ENCODE data around the gene AFF1. TPM values are rescaled to one million over a fixed set of nuclear protein-coding genes. Genes with fewer than 3 reads are reported as not detected.

AFF1 gene
- total RNA-seq, 2 donors from 2014 or later: 43.2 to 56.2 TPM

DNA sequence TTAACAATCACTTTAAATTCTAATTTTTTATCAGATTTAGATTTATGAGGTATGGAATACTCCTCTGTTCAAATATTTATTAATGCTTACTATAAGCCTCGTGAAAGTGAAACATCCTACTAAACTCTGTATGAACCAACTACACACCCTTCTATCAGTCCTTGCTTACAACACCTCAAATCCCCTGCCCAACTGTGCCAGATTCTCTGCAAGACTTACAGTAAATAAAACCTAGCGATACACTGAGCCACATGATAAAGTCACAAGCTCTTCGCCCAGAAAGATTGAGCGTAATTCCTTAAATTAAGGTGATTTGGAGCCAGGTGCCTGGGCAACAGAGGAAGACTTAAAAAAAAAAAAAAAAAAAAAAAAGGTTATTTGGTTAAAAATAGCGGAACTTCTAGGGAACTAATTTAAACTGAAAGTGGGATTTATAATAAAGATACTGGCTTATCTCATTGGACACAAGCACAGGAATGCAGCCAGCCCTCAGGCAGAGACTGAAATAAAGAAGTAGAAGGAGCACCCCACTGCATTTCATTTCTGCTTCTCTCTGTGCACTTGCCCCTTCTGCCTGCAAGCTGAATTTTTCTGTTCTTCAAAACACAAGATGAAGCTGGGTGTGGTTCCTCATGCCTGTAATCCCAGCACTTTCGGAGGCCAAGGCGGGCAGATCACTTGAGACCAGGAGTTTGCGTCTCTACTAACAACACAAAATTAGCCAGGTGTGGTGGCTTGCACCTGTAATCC, 25.1 kb upstream of the AFF1 start:
- H3K27ac Mint-ChIP-seq: no peak overlapping the region
- H3K9me3 Mint-ChIP-seq: no peaks in the 10 kb centered on the region
- H3K4me3 Mint-ChIP-seq: no peak overlapping the region
- DNase-seq (ENCODE audit: low spot score): no peak
- no peaks in the 10 kb centered on the region for H3K27me3 Mint-ChIP-seq
- peaks cover 7 to 8% of the 10 kb centered on the region in 2 donors for H3K4me1 Mint-ChIP-seq (ENCODE audit: low read depth in 2 of 2)
- no peak for ATAC-seq
- H3K36me3 Mint-ChIP-seq: no peaks in the 10 kb centered on the region

- no peak for DNase-seq (ENCODE audit: low spot score)
- no peaks in the 10 kb centered on the region for H3K36me3 Mint-ChIP-seq
- peaks cover 7 to 8% of the 10 kb centered on the region in 2 donors for H3K4me1 Mint-ChIP-seq (ENCODE audit: low read depth in 2 of 2)
- ATAC-seq: no peak
- no peaks in the 10 kb centered on the region for H3K9me3 Mint-ChIP-seq
- H3K4me3 Mint-ChIP-seq: no peak overlapping the region
- H3K27ac Mint-ChIP-seq: no peak overlapping the region
- no peaks in the 10 kb centered on the region for H3K27me3 Mint-ChIP-seq
Measured at GRCh38 chr4:86910369-86910768, 24.4 kb upstream of the AFF1 start.

GRCh38 chr4:86910820-86911684, 23.8 kb upstream of the AFF1 start:
- H3K27me3 Mint-ChIP-seq: no peaks in the 10 kb centered on the region
- peaks cover 7 to 8% of the 10 kb centered on the region in 2 donors for H3K4me1 Mint-ChIP-seq (ENCODE audit: low read depth in 2 of 2)
- ATAC-seq (no peak), DNase-seq (ENCODE audit: low spot score) (no peak)
- H3K27ac Mint-ChIP-seq: no peak overlapping the region
- H3K4me3 Mint-ChIP-seq: no peak overlapping the region
- no peaks in the 10 kb centered on the region for H3K9me3 Mint-ChIP-seq
- H3K36me3 Mint-ChIP-seq: no peaks in the 10 kb centered on the region

- Mint-ChIP-seq H3K27ac (no peak overlapping the region), H3K4me1 (ENCODE audit: low read depth in 2 of 2) (no peaks in the 10 kb centered on the region), H3K4me3 (no peak overlapping the region), H3K27me3 (no peaks in the 10 kb centered on the region), H3K36me3 (no peaks in the 10 kb centered on the region), H3K9me3 (no peaks in the 10 kb centered on the region)
- DNase-seq (ENCODE audit: low spot score): no peak
- no peak for ATAC-seq
Measured at GRCh38 chr4:86916392-86916791, 18.4 kb upstream of the AFF1 start.

DNA sequence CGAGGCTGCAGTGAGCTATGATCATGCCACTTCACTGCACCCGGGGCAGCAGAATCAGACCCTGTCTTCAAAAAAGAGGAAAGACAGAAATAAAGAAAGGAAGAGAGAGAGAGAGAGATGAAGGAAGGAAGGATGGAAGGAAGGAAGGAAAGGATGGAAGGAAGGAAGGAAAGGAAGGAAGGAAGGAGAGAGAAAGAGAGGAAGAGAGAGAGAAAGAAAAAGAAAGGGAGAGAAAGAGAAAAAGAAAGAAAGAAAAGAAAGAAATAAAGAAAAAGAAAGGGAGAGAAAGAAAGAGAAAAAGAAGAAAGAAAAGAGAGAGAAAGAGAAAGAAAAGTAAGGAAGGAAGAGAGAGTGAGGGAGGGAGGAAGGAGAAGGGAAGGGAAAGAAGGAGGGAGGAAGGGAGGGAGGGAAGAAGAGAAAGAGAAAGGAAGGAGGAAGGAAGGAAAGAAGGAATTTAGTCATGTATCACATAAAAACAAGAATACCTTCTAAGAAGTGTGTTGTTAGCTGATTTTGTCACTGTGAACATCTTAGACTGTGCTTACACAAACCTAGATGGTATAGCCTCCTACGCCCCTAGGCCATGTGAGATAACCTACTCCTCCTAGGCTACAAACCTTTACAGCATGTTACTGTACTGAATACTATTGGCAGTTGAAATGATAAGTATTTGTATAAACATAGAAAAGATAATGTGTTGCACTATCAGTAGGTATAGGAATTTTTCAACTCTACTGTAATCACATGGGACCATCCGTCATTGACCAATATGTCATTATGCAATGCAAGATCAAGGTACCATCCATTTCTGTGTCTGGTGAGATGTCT, 17.4 kb upstream of the AFF1 start:
- H3K27me3 Mint-ChIP-seq: no peaks in the 10 kb centered on the region
- no peak overlapping the region for H3K27ac Mint-ChIP-seq
- no peak overlapping the region for H3K4me3 Mint-ChIP-seq
- no peaks in the 10 kb centered on the region for H3K9me3 Mint-ChIP-seq
- no peaks in the 10 kb centered on the region for H3K36me3 Mint-ChIP-seq
- no peaks in the 10 kb centered on the region for H3K4me1 Mint-ChIP-seq (ENCODE audit: low read depth in 2 of 2)
- ATAC-seq (no peak), DNase-seq (ENCODE audit: low spot score) (no peak)

- DNase-seq (ENCODE audit: low spot score): no peak
- no peak for ATAC-seq
- no peak overlapping the region for H3K4me3 Mint-ChIP-seq
- no peaks in the 10 kb centered on the region for H3K9me3 Mint-ChIP-seq
- H3K27ac Mint-ChIP-seq: no peak overlapping the region
- H3K36me3 Mint-ChIP-seq: no peaks in the 10 kb centered on the region
- H3K4me1 Mint-ChIP-seq (ENCODE audit: low read depth in 2 of 2): no peaks in the 10 kb centered on the region
- H3K27me3 Mint-ChIP-seq: no peaks in the 10 kb centered on the region
Measured at GRCh38 chr4:86918539-86919072, 16.2 kb upstream of the AFF1 start.

DNA sequence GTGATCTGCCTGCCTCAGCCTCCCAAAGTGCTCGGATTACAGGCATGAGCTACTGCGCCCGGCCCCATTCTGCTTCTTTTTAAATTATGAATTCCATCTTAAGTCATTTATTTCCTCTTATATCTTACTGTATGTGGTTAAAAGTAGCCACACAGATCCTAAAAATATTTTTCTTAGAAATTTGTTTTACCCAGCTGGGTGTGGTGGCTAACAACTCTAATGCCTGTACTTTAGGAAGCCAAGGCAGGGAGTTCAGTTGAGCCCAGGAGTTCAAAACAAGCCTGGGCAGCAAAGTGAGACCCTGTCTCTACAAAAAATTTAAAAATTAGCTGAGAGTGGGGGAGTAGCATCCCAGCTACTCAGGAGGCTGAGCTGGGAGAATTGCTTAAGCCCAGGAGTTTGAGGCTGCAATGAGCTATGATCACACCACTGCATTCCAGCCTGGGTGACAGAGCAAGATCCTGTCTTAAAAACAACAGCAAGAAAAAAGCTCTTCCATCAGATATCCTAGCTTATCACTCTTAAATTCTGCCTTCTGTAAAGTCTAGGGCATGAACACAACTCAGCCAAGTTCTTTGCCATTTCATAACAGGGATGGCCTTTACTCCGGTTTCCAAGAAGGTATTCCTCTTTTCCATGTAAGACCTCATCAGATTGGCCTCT, 15.1 kb upstream of the AFF1 start:
- ATAC-seq (no peak), DNase-seq (ENCODE audit: low spot score) (no peak)
- Mint-ChIP-seq H3K9me3 (no peaks in the 10 kb centered on the region), H3K4me3 (no peak overlapping the region), H3K27ac (no peak overlapping the region), H3K4me1 (ENCODE audit: low read depth in 2 of 2) (no peaks in the 10 kb centered on the region), H3K27me3 (no peaks in the 10 kb centered on the region), H3K36me3 (no peaks in the 10 kb centered on the region)

- DNase-seq (ENCODE audit: low spot score): no peak
- H3K36me3 Mint-ChIP-seq: no peaks in the 10 kb centered on the region
- no peak overlapping the region for H3K27ac Mint-ChIP-seq
- ATAC-seq: no peak
- no peaks in the 10 kb centered on the region for H3K9me3 Mint-ChIP-seq
- H3K4me1 Mint-ChIP-seq (ENCODE audit: low read depth in 2 of 2): no peaks in the 10 kb centered on the region
- H3K4me3 Mint-ChIP-seq: no peak overlapping the region
- no peaks in the 10 kb centered on the region for H3K27me3 Mint-ChIP-seq
Measured at GRCh38 chr4:86921608-86922252, 13.1 kb upstream of the AFF1 start.

DNA sequence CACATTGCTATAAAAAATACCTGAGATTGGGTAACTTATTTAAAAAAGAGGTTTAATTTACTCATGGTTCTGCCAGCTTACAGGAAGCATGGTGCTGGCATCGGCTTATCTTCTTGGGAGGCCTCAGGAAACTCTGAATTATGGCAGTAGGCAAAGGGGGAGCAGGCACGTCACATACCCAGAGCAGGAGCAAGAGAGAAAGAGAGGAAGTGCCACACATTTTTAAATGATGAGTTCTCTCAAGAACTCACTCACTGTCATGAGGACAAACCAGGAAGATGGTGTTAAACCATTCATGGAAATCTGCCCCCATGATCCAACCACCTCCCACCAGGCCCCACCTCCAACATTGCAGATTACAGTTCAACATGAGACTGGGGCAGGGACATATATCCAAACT, 10.0 kb upstream of the AFF1 start:
- no peak for DNase-seq (ENCODE audit: low spot score)
- no peaks in the 10 kb centered on the region for H3K9me3 Mint-ChIP-seq
- H3K27ac Mint-ChIP-seq: no peak overlapping the region
- no peaks in the 10 kb centered on the region for H3K27me3 Mint-ChIP-seq
- H3K36me3 Mint-ChIP-seq: no peaks in the 10 kb centered on the region
- peaks cover 8 to 11% of the 10 kb centered on the region in 2 donors for H3K4me1 Mint-ChIP-seq (ENCODE audit: low read depth in 2 of 2)
- no peak for ATAC-seq
- no peak overlapping the region for H3K4me3 Mint-ChIP-seq

GRCh38 chr4:86926435-86927086, 8.2 kb upstream of the AFF1 start:
- Mint-ChIP-seq H3K9me3 (no peaks in the 10 kb centered on the region), H3K4me3 (no peak overlapping the region)
- ATAC-seq: no peak

DNA sequence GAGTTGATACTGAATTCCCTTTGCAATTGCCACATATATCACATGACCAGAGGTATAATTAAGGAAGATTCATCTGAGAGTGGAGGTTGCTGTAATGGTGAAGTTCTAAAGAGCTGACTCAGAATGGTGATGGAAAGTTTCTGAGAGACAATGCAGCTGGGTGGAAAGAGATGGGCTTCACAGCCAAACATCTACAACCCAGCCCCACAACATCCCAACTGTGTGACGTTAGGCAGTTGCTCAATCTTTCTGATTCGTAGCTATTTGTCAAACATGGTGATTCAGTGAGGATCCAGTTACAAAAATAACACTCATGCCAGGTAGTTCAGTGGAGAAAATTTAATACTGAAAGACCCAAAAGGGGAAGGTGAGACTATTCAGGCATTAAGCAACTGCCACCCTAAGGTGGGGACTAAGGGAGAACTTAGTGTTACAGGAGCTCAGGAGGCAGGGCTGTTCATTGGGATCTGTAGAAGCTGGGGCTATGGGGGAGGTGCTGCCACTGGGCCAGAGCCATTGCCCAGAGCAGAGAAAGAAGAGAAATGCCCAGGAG, 6.9 kb upstream of the AFF1 start:
- H3K27ac Mint-ChIP-seq: no peak overlapping the region
- DNase-seq (ENCODE audit: low spot score): no peak
- ATAC-seq: peak; percentile 52 to 55
- peaks cover 8 to 11% of the 10 kb centered on the region in 2 donors for H3K4me1 Mint-ChIP-seq (ENCODE audit: low read depth in 2 of 2)
- no peaks in the 10 kb centered on the region for H3K36me3 Mint-ChIP-seq
- no peak overlapping the region for H3K4me3 Mint-ChIP-seq
- no peaks in the 10 kb centered on the region for H3K27me3 Mint-ChIP-seq
- H3K9me3 Mint-ChIP-seq: no peaks in the 10 kb centered on the region

More at GRCh38 chr4:86926435-86927086, 8.2 kb upstream of the AFF1 start:
- no peaks in the 10 kb centered on the region for H3K27me3 Mint-ChIP-seq
- DNase-seq (ENCODE audit: low spot score): no peak
- H3K36me3 Mint-ChIP-seq: no peaks in the 10 kb centered on the region
- no peak overlapping the region for H3K27ac Mint-ChIP-seq
- peaks cover 8 to 11% of the 10 kb centered on the region in 2 donors for H3K4me1 Mint-ChIP-seq (ENCODE audit: low read depth in 2 of 2)

All from natural killer cell treated with Interleukin-12 subunit alpha and Interleukin-12 subunit beta and Interleukin-15 and Interleukin-18, amount 100 ng/mL, for 72 hours (primary cell).